SK-N-MC (cell line): ENCODE data around the gene ARHGEF16.

ENCODE experiments used
- EZH2 ChIP-seq: fragments of 200-600 bp; sonication (generic); IDR thresholded peaks from one replicate; pipeline ENCODE4 v1.6.1; 2017; ENCODE audit warnings: antibody characterized with exemption
- POLR2AphosphoS5 ChIP-seq: IDR thresholded peaks from 2 replicates; pipeline ENCODE4 v1.6.1; 2012; ENCODE audit warnings: mild to moderate bottlenecking, low read depth, low read length, borderline replicate concordance

DNA sequence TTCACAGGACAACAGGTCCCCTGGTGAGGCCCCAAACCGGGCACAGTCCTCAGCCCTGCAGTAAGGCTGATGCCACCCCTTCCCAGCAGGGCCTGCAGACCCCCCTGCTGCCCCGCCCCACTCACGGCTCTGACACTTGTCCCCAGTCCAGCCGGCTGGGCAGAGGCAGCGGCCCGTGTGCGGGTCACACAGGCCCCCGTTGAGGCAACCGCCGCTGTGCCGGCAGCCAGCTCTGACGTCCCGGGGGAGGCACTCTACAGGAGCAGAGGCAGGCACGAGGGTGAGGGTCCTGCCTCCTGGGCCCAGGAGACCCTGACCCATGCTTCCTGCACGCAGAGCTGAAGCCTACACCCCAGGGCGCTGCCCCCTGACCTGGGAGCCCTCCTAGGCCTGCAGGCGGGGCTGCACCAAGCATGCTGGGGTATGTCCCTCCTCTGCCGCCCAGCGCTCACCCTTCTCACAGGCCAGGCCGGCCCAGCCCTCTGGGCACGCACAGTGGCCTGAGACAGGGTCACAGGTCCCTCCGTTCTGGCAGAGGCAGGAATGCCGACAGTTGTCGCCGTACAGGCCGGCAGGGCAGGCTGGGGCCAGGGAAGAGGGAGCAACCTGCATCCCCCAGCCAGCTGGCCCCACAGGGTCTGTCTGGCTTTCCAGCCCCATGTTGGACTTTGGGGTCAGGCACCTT lies 43.9 kb downstream of the ARHGEF16 start:
- TF ChIP-seq POLR2AphosphoS5: no peak
- no peak for TF ChIP-seq EZH2
